Omental fat pad (tissue), 4 donors: ENCODE data around the gene LTBP2. TPM values are rescaled to one million over a fixed set of nuclear protein-coding genes. Genes with fewer than 3 reads are reported as not detected.

Experiments
- ATAC-seq: fragments of 150-250 bp; one replicate; pipeline ENCODE4 v1.9.1; 2016; ENCODE audit warnings: mild to moderate bottlenecking, moderate library complexity; ENCODE audit not compliant: low FRiP score
- DNase-seq: peaks from one replicate; pipeline ENCODE4 v3.0.0-alpha.2; 2019; ENCODE audit warnings: low spot score
- total RNA-seq, 4 donors: library from RNA; depleted of rRNA; stranded (reverse); fragments of >200 nt; gene quantifications; one replicate each; pipeline ENCODE4 v1.1.0, GENCODE V29; 2016
- TF ChIP-seq, protein P1 (sequence below), 3 donors: fragments of 450-650 bp; IDR thresholded peaks; one replicate each; pipeline ENCODE4 v1.5.1; 2016 to 2017; ENCODE audit warnings: antibody characterized with exemption in 3 of 3, mild to moderate bottlenecking in 3 of 3, moderate library complexity in 2 of 3

Gene LTBP2
- total RNA-seq, 4 donors from 2014 or later = 31.6 to 104 (median 72.3) TPM

DNA sequence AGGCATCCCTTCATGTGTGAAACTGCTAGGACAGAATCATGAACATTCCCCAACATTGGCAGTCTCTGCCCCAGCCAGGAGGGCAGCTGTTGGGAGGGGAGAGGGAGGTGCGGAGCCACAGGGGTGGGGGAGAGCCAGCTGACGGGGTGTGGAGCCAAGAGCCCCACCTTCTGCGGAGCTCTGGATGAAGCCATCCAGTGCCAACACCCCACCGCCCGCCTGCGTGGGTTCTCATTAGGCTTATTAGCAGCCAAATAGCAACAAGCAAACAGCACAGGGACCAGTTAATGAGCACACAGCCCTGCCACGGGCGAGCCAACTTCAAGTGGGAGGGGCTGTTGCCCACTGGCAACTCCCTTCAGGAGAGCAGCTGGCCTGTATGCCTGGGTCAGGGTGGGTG, 12.1 kb downstream of the LTBP2 start:
- DNase-seq (no peak), ATAC-seq (peak; percentile 39)
- TF ChIP-seq, protein P1, sequence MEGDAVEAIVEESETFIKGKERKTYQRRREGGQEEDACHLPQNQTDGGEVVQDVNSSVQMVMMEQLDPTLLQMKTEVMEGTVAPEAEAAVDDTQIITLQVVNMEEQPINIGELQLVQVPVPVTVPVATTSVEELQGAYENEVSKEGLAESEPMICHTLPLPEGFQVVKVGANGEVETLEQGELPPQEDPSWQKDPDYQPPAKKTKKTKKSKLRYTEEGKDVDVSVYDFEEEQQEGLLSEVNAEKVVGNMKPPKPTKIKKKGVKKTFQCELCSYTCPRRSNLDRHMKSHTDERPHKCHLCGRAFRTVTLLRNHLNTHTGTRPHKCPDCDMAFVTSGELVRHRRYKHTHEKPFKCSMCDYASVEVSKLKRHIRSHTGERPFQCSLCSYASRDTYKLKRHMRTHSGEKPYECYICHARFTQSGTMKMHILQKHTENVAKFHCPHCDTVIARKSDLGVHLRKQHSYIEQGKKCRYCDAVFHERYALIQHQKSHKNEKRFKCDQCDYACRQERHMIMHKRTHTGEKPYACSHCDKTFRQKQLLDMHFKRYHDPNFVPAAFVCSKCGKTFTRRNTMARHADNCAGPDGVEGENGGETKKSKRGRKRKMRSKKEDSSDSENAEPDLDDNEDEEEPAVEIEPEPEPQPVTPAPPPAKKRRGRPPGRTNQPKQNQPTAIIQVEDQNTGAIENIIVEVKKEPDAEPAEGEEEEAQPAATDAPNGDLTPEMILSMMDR (IDR thresholded peaks at IDR 0.05) = no peak

DNA sequence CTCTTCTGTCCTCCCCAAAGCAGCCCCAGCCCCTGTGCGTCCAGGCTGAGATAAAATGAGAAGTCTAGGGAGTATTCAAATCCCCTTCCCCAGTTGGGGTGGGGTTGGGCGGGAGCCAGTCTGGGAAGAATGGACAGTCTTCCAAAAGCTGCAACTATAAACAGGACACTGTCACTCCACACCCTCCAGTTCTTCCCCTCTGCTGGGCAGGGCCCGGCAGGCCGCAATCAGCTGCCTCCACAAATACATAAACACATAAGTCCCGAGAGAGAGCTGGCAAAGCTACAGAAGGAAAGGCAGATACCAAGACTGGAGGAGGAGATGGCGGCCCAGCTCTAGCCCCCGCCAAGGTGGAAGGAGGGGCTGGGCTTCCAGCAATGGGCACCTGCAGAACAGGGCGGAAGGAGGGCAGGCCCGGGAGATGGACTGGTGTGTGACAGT, 12.7 kb downstream of the LTBP2 start:
- TF ChIP-seq, protein P1 (IDR thresholded peaks at IDR 0.05) = no peak
- ATAC-seq (peak; percentile 15), DNase-seq (no peak)

DNA sequence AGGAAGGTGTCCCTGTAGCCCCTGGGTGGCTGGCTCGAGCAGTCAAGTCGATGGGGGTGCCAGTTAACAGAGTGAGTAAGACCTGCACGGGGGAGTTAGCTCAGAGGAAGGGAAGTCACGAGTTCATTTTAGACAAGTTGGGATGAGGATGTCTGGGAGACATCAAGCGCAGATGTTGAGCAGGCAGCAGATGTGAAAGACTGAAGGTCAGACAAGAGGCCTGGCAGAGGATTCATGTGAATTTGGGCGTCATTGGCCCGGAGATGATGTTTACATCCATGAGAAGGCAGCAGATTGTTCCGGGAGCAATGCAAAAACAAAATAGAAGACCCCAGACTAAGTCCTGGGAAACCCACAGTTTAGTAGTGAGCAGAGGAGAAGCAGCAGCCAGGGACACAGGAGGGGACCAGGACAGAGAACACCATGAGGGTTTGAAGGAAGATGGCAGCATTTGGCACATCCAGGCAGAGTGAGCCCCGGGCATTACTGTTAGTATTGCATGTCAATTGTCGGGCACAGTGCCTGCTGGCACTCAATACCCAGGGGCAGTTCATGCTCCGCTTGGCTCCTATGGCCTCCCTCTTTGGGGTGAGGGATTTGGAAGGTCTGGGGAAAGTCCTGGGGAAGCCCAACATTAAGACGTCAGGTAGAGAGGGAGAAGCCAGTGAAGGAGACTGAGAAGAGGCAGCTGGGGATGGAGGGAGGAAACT, 15.1 kb downstream of the LTBP2 start:
- DNase-seq = no peak
- ATAC-seq = peak; percentile 9
- TF ChIP-seq, protein P1 (IDR thresholded peaks at IDR 0.05) = no peak

DNA sequence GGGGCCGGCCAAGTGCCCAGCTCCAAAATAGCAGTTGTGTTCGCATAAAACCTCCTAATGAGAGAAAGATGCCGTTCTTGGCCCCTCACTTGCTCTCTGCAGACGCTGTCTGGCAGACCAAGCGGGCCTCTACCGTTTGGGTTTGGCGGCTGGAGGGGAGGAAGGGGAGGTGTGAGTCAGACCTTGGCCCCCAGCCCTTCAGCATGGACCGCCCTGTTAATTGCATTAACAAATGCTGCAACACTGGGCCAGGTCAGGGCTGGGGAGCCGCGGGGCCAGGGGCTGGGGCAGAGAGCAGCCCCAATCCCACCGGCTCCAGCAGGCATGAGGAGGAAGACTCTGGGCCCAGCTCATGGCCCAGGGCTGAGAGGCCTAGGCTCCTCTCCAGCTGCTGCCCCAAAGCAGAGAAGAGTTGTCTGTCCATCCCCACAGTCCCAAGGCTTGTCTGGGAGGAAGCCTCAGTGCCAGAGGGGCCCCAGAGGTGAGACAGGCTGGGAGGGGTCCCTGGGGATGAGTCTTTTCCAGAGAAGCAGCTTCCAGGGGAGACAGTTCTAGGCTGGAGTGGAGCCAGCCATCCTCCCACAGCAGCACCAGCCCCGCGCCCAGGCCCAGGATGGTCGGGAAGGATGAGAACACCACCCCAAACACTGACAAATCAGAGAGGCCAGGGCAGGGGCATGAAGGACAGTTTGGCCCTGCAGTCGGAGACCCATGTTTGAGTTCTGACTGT, 16.9 kb downstream of the LTBP2 start:
- ATAC-seq (peak; percentile 62), DNase-seq (no peak)
- TF ChIP-seq, protein P1 (IDR thresholded peaks at IDR 0.05) = no peak

DNA sequence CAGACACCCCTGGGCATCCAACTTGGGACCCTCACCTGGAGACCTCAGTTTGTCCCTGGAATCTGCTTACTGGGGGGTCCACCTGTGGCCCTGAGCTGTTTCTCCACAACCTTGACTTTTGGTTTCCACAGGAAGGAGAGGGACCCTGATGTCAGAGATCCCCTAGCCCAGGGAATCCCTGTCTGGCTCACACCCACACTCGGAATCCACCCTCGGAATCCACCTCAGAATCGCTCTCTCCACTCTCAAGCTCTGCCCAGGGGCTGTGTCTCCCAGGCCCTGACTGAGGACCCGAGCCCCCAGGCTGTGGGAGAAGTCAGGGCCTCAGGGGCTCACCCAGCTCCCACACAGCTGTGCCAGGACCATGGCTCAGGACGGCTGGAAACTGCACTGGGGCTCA, 17.4 kb downstream of the LTBP2 start:
- no peak for DNase-seq
- TF ChIP-seq, protein P1 (IDR thresholded peaks at IDR 0.05) = no peak
- ATAC-seq = peak; percentile 12

DNA sequence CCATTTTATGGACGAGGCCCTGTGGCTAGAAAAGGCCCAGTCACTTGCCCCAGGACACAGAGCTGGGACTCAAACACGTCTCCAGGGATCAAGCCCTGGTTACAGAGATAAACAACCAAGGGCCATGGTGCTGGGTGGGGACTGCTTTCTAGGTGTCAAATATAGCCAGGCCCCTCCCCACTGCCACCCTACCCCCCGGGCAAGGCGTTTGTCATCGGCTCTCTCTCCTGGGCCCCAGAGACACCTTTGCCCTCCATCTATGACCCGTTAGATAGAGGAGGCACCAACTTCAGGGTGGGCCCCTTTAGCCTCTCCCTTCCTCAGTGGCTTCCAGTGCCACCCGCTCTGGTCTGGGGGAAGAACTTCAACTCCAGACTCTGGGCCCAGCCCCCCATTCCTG, 18.0 kb downstream of the LTBP2 start:
- ATAC-seq = no peak
- no peak for DNase-seq
- TF ChIP-seq, protein P1 (IDR thresholded peaks at IDR 0.05) = no peak
